Activated CD8-positive, alpha-beta T cell treated with anti-CD3 and anti-CD28 coated beads, Interleukin-2, amount 10 ng/mL, durations not matched to agents 7 days and 5 days (primary cell): ENCODE results near the gene SHB. TPM values are rescaled to one million over a fixed set of nuclear protein-coding genes. Genes with fewer than 3 reads are reported as not detected.

Experiments used
- ATAC-seq: fragments of 150-1000 bp; cut with Tn5 transposase; one replicate; pipeline ENCODE4 v1.10.0; 2021; ENCODE audit warnings: moderate library complexity
- CTCF ChIA-PET: fragments of 350-600 bp; sonication (Branson Sonifier 250); formaldehyde crosslinking; loops from one replicate; lab custom pipeline; 2021; ENCODE audit warnings: antibody characterized with exemption; lab: Charles Lee
- POLR2A ChIA-PET: fragments of 350-600 bp; sonication (Branson Sonifier 250); formaldehyde crosslinking; loops from one replicate; lab custom pipeline; 2021; ENCODE audit warnings: antibody characterized with exemption; lab: Charles Lee
- DNase-seq: peaks from one replicate; pipeline ENCODE4 v3.0.0-alpha.2; 2020
- H3K27ac Mint-ChIP-seq: one replicate; pipeline ENCODE4 v1.8.0; 2021; ENCODE audit warnings: mild to moderate bottlenecking, mixed read lengths
- H3K27me3 Mint-ChIP-seq: one replicate; pipeline ENCODE4 v1.8.0; 2021; ENCODE audit warnings: low read depth, mixed read lengths
- H3K36me3 Mint-ChIP-seq: one replicate; pipeline ENCODE4 v1.8.0; 2021; ENCODE audit warnings: low read depth, mixed read lengths
- H3K4me1 Mint-ChIP-seq: one replicate; pipeline ENCODE4 v1.8.0; 2021; ENCODE audit warnings: low read depth, mixed read lengths
- H3K4me3 Mint-ChIP-seq: one replicate; pipeline ENCODE4 v1.8.0; 2021; ENCODE audit warnings: mild to moderate bottlenecking, mixed read lengths
- H3K9me3 Mint-ChIP-seq: one replicate; pipeline ENCODE4 v1.8.0; 2022; ENCODE audit warnings: mixed read lengths; ENCODE audit not compliant: insufficient read depth
- total RNA-seq, 2 experiments: library from RNA; stranded (reverse); gene quantifications; one replicate each; pipeline ENCODE4 v1.2.3, GENCODE V29; 2021

SHB gene
- total RNA-seq, 2 experiments from 2014 or later, result 0.57 to 0.58 TPM

- H3K9me3 Mint-ChIP-seq, result no peaks in the 10 kb centered on the region
- no peak overlapping the region for H3K27ac Mint-ChIP-seq
- no peak for ATAC-seq
- DNase-seq, result no peak
- peaks cover 3% of the 10 kb centered on the region for H3K27me3 Mint-ChIP-seq
- H3K4me1 Mint-ChIP-seq, result no peaks in the 10 kb centered on the region
- no peaks in the 10 kb centered on the region for H3K36me3 Mint-ChIP-seq
- ChIA-PET POLR2A (no interaction called here), CTCF (no interaction called here)
- no peak overlapping the region for H3K4me3 Mint-ChIP-seq
Measured at GRCh38 chr9:38022995-38023394, 46.0 kb downstream of the SHB start.

GRCh38 chr9:38022203-38022895 lies 46.7 kb downstream of the SHB start:
- Mint-ChIP-seq H3K27ac (no peak overlapping the region), H3K4me3 (no peak overlapping the region), H3K27me3 (peaks cover 3% of the 10 kb centered on the region), H3K9me3 (no peaks in the 10 kb centered on the region), H3K4me1 (no peaks in the 10 kb centered on the region), H3K36me3 (no peaks in the 10 kb centered on the region)
- ATAC-seq (no peak), DNase-seq (no peak)
- ChIA-PET CTCF (no interaction called here), POLR2A (no interaction called here)

- Mint-ChIP-seq H3K4me1 (no peaks in the 10 kb centered on the region), H3K9me3 (no peaks in the 10 kb centered on the region), H3K36me3 (no peaks in the 10 kb centered on the region), H3K4me3 (no peak overlapping the region), H3K27me3 (peaks cover 3% of the 10 kb centered on the region), H3K27ac (no peak overlapping the region)
- ATAC-seq, result no peak
- ChIA-PET CTCF (no interaction called here), POLR2A (no interaction called here)
- no peak for DNase-seq
Measured at GRCh38 chr9:38020151-38021076, 48.6 kb downstream of the SHB start.

- H3K4me3 Mint-ChIP-seq, result no peak overlapping the region
- H3K4me1 Mint-ChIP-seq, result peaks cover 4% of the 10 kb centered on the region
- CTCF ChIA-PET, result no interaction called here
- H3K27ac Mint-ChIP-seq, result no peak overlapping the region
- POLR2A ChIA-PET, result no interaction called here
- peaks cover 3% of the 10 kb centered on the region for H3K27me3 Mint-ChIP-seq
- ATAC-seq (no peak), DNase-seq (no peak)
- H3K9me3 Mint-ChIP-seq, result no peaks in the 10 kb centered on the region
- H3K36me3 Mint-ChIP-seq, result no peaks in the 10 kb centered on the region
Measured at GRCh38 chr9:38019731-38020130, 49.3 kb downstream of the SHB start.

- no peak for ATAC-seq
Measured at GRCh38 chr9:38018958-38019602, 49.9 kb downstream of the SHB start.

GRCh38 chr9:38018241-38018957 lies 50.6 kb downstream of the SHB start:
- Mint-ChIP-seq H3K4me1 (peaks cover 4% of the 10 kb centered on the region), H3K27ac (no peak overlapping the region), H3K36me3 (no peaks in the 10 kb centered on the region), H3K9me3 (no peaks in the 10 kb centered on the region), H3K27me3 (peaks cover 3% of the 10 kb centered on the region), H3K4me3 (no peak overlapping the region)
- CTCF ChIA-PET, result no interaction called here
- POLR2A ChIA-PET, result no interaction called here
- no peak for ATAC-seq
- no peak for DNase-seq

More at GRCh38 chr9:38018958-38019602, 49.9 kb downstream of the SHB start:
- no peaks in the 10 kb centered on the region for H3K36me3 Mint-ChIP-seq
- no peak overlapping the region for H3K4me3 Mint-ChIP-seq
- H3K9me3 Mint-ChIP-seq, result no peaks in the 10 kb centered on the region
- H3K4me1 Mint-ChIP-seq, result peaks cover 4% of the 10 kb centered on the region
- DNase-seq, result no peak
- H3K27me3 Mint-ChIP-seq, result peaks cover 3% of the 10 kb centered on the region
- ChIA-PET POLR2A (no interaction called here), CTCF (no interaction called here)
- no peak overlapping the region for H3K27ac Mint-ChIP-seq

- no peak overlapping the region for H3K27ac Mint-ChIP-seq
- peaks cover 3% of the 10 kb centered on the region for H3K27me3 Mint-ChIP-seq
- H3K4me1 Mint-ChIP-seq, result peaks cover 4% of the 10 kb centered on the region
- no peak overlapping the region for H3K4me3 Mint-ChIP-seq
- no peak for DNase-seq
- no peak for ATAC-seq
- no peaks in the 10 kb centered on the region for H3K9me3 Mint-ChIP-seq
- CTCF ChIA-PET, result no interaction called here
- no peaks in the 10 kb centered on the region for H3K36me3 Mint-ChIP-seq
- POLR2A ChIA-PET, result no interaction called here
Measured at GRCh38 chr9:38017885-38018186, 51.2 kb downstream of the SHB start.

- no peaks in the 10 kb centered on the region for H3K9me3 Mint-ChIP-seq
- peaks cover 3% of the 10 kb centered on the region for H3K27me3 Mint-ChIP-seq
- ChIA-PET POLR2A (no interaction called here), CTCF (interaction anchor here (0.6 kb wide), 1 partner anchor 104 kb away, joined by 3 read pairs; no protein-coding TSS in a partner anchor)
- H3K4me1 Mint-ChIP-seq, result peaks cover 4% of the 10 kb centered on the region
- H3K4me3 Mint-ChIP-seq, result no peak overlapping the region
- DNase-seq (no peak), ATAC-seq (no peak)
- no peak overlapping the region for H3K27ac Mint-ChIP-seq
- H3K36me3 Mint-ChIP-seq, result no peaks in the 10 kb centered on the region
Measured at GRCh38 chr9:38017149-38017884, 51.7 kb downstream of the SHB start.

- CTCF ChIA-PET, result interaction anchor here (0.6 kb wide), 1 partner anchor 103 kb away, joined by 3 read pairs; no protein-coding TSS in a partner anchor
- H3K27ac Mint-ChIP-seq, result no peak overlapping the region
Measured at GRCh38 chr9:38016375-38017135, 52.5 kb downstream of the SHB start.

GRCh38 chr9:38015906-38016305 lies 53.1 kb downstream of the SHB start:
- DNase-seq (no peak), ATAC-seq (no peak)
- Mint-ChIP-seq H3K4me1 (peaks cover 4% of the 10 kb centered on the region), H3K27ac (no peak overlapping the region), H3K27me3 (peaks cover 3% of the 10 kb centered on the region), H3K9me3 (no peaks in the 10 kb centered on the region), H3K4me3 (no peak overlapping the region), H3K36me3 (no peaks in the 10 kb centered on the region)
- ChIA-PET POLR2A (no interaction called here), CTCF (interaction anchor here (1.0 kb wide), 1 partner anchor 102 kb away, joined by 4 read pairs; no protein-coding TSS in a partner anchor)

More at GRCh38 chr9:38016375-38017135, 52.5 kb downstream of the SHB start:
- Mint-ChIP-seq H3K4me3 (no peak overlapping the region), H3K4me1 (peaks cover 4% of the 10 kb centered on the region), H3K36me3 (no peaks in the 10 kb centered on the region), H3K9me3 (no peaks in the 10 kb centered on the region), H3K27me3 (peaks cover 3% of the 10 kb centered on the region)
- no peak for ATAC-seq
- no peak for DNase-seq
- POLR2A ChIA-PET, result no interaction called here
